GM12878 (cell line): ENCODE results near the gene LPCAT2.

Experiments used
- CTCF ChIP-seq, 3 experiments: IDR thresholded peaks in 2 of 3; conservative IDR thresholded peaks in 1 of 3; 2 replicates each; pipeline ENCODE4 v1.5.1; 2011; ENCODE audit warnings: low read depth in 3 of 3, low read length in 3 of 3, mild to moderate bottlenecking in 3 of 3, control low read depth in 2 of 3, moderate library complexity in 2 of 3, inconsistent platforms in 1 of 3, mixed read lengths in 1 of 3; ENCODE audit not compliant: control insufficient read depth in 2 of 3, insufficient read depth in 1 of 3; ENCODE audit errors: extremely low read depth in 1 of 3
- CUX1 ChIP-seq: IDR thresholded peaks from 2 replicates; pipeline ENCODE4 v1.6.1; 2012; ENCODE audit warnings: improper control_type of control experiment, low read depth, low read length; ENCODE audit not compliant: insufficient replicate concordance
- EP300 ChIP-seq, 2 experiments: fragments of 150-350 bp in 1 of 2; IDR thresholded peaks; 2 replicates each; pipeline ENCODE4 v1.6.1; 2011 to 2012; ENCODE audit warnings: low read depth in 2 of 2, low read length in 2 of 2, borderline replicate concordance in 1 of 2, improper control_type of control experiment in 1 of 2, inconsistent platforms in 1 of 2; ENCODE audit not compliant: control insufficient read depth in 1 of 2
- MAX ChIP-seq: IDR thresholded peaks from 2 replicates; pipeline ENCODE4 v1.6.1; 2012; ENCODE audit warnings: low read depth, low read length, improper control_type of control experiment
- MYB ChIP-seq: fragments of 150-350 bp; IDR thresholded peaks from 2 replicates; pipeline ENCODE4 v1.6.1; 2014; ENCODE audit warnings: mild to moderate bottlenecking, low read depth, low read length, borderline replicate concordance
- MYC ChIP-seq: IDR thresholded peaks from 2 replicates; pipeline ENCODE4 v1.6.1; 2011; ENCODE audit warnings: mild to moderate bottlenecking, low read length, moderate library complexity, inconsistent platforms; ENCODE audit not compliant: insufficient read depth, insufficient replicate concordance, insufficient read length, severe bottlenecking
- NR2C1 ChIP-seq: fragments of 450-650 bp; IDR thresholded peaks from 2 replicates; pipeline ENCODE4 v1.6.1; 2017; ENCODE audit warnings: antibody characterized with exemption, mild to moderate bottlenecking, moderate library complexity
- POLR2A ChIP-seq: IDR thresholded peaks from 2 replicates; pipeline ENCODE4 v1.6.1; 2011; ENCODE audit warnings: low read depth, mild to moderate bottlenecking, low read length
- POLR2AphosphoS5 ChIP-seq: IDR thresholded peaks from 2 replicates; pipeline ENCODE4 v1.6.1; 2011; ENCODE audit warnings: mild to moderate bottlenecking, low read length, inconsistent platforms
- SP1 ChIP-seq: IDR thresholded peaks from one replicate; pipeline ENCODE4 v1.6.1; 2011; ENCODE audit warnings: low read depth, low read length
- SREBF2 ChIP-seq: IDR thresholded peaks from 2 replicates; pipeline ENCODE4 v1.6.1; 2012; ENCODE audit warnings: mild to moderate bottlenecking, low read length
- ZNF687 ChIP-seq: fragments of 450-650 bp; IDR thresholded peaks from 2 replicates; pipeline ENCODE4 v1.6.1; 2017; ENCODE audit warnings: mild to moderate bottlenecking, moderate library complexity

GRCh38 chr16:55494994-55495421 is 13.9 kb upstream of the LPCAT2 start:
- no peak for TF ChIP-seq MAX
- no peak for TF ChIP-seq CUX1
- TF ChIP-seq POLR2AphosphoS5: no peak
- TF ChIP-seq MYC: no peak
- TF ChIP-seq EP300 (IDR thresholded peaks at IDR 0.05; ENCODE audit: borderline replicate concordance in 1 of 2, control insufficient read depth in 1 of 2, low read depth in 2 of 2, low read length in 2 of 2): no peak
- no peak for TF ChIP-seq NR2C1
- no peak for TF ChIP-seq ZNF687
- TF ChIP-seq CTCF (IDR thresholded peaks at IDR 0.05 in 2 of 3, conservative IDR thresholded peaks at IDR 0.05 in 1 of 3; ENCODE audit: control insufficient read depth in 2 of 3, extremely low read depth in 1 of 3, insufficient read depth in 1 of 3, low read depth in 3 of 3, low read length in 3 of 3): no peak
- TF ChIP-seq SREBF2: no peak
- no peak for TF ChIP-seq POLR2A
- no peak for TF ChIP-seq MYB
- no peak for TF ChIP-seq SP1
